Esophagus (tissue), 2 donors: ENCODE data around the gene SYNE4. TPM values are rescaled to one million over a fixed set of nuclear protein-coding genes. Genes with fewer than 3 reads are reported as not detected.

Source experiments
- H3K27ac ChIP-seq, 2 donors: one replicate each; pipeline ENCODE4 v1.5.1; 2013; ENCODE audit warnings: low read depth in 2 of 2, mild to moderate bottlenecking in 2 of 2, inconsistent platforms in 1 of 2, low read length in 1 of 2, moderate library complexity in 1 of 2
- H3K27me3 ChIP-seq, 2 donors: one replicate each; pipeline ENCODE4 v1.6.1; 2013; ENCODE audit warnings: low read length in 2 of 2, control low read depth in 1 of 2, mild to moderate bottlenecking in 1 of 2; ENCODE audit not compliant: insufficient read depth in 2 of 2, control insufficient read depth in 1 of 2
- H3K36me3 ChIP-seq, 2 donors: one replicate each; pipeline ENCODE4 v1.6.1; 2013; ENCODE audit warnings: low read length in 1 of 2; ENCODE audit not compliant: control insufficient read depth in 2 of 2, insufficient read depth in 2 of 2
- H3K4me1 ChIP-seq, 2 donors: one replicate each; pipeline ENCODE4 v1.6.1; 2013; ENCODE audit warnings: low read length in 1 of 2; ENCODE audit not compliant: control insufficient read depth in 2 of 2, insufficient read depth in 2 of 2
- H3K4me3 ChIP-seq, 2 donors: one replicate each; pipeline ENCODE4 v1.5.1; 2013; ENCODE audit warnings: low read length in 2 of 2, mild to moderate bottlenecking in 2 of 2, low read depth in 1 of 2, moderate library complexity in 1 of 2
- H3K9me3 ChIP-seq, 2 donors: one replicate each; pipeline ENCODE4 v1.6.1; 2013; ENCODE audit warnings: mild to moderate bottlenecking in 2 of 2, low read depth in 1 of 2, low read length in 1 of 2, moderate library complexity in 1 of 2; ENCODE audit not compliant: control insufficient read depth in 2 of 2, insufficient read depth in 1 of 2
- WGBS, 2 donors: extraction: QIAGEN DNeasy Blood & Tissue Kit; methylation state at CpG; one replicate each; pipeline ENCODE4 v1.1.7; 2013; 5-methylcytosine and 5-hydroxymethylcytosine counted together
- polyA plus RNA-seq, 2 donors: library from polyadenylated mRNA; stranded (reverse); fragments of 200-250 nt; gene quantifications; one replicate each; pipeline ENCODE4 v1.2.3, GENCODE V29; 2013
- donor health status: healthy with polysubstance abuse.
- donor health status: Bipolar disorder and iron deficiency.

The SYNE4 gene
- polyA plus RNA-seq, 2 donors = 0.87 to 2.7 TPM

DNA sequence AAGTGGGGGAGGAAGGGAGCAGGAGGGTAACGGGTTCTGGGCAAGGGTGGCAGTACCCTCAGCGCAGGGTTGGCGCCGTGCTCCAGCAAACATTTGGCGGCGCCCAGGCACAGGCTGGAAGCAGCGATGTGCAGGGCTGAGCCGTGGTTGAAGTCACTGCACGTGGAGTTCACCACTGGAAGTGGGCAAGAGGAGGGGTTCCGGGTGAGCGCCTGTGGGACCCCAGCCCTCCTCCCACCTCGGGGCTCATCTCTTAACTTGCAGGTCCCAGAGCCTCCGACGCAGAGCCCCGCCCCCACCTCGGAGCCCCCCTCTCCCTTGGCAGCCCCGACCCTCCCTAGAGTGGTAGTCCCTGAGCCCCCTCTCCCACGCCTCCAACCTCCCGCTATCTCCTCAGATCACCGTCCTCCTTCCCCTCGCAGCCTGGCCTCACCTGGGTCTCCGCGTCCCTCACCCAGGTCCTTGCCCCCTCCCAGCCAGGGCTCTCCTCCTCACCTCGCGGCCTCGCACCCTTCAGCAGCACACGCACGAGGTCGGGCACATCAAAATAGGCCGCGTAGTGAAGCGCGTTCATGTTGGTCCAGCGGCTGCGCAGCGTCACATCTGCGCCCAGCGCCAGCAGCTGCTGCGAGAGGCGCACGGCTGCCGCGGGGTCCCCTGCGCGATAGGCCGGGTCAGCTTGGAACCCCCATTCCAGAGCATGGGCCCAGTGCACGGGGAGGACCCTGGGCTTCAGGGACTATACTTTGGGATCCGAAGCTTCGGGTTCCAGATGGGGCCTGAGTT is 17.7 kb upstream of the SYNE4 start:
- no peak overlapping the region for H3K4me3 ChIP-seq
- no peaks in the 10 kb centered on the region for H3K9me3 ChIP-seq
- no peaks in the 10 kb centered on the region for H3K27me3 ChIP-seq
- no peak overlapping the region for H3K27ac ChIP-seq
- 92 to 95% methylated on average over 39 to 49 of the region's 49 CpGs for WGBS, 2 donors
- no peaks in the 10 kb centered on the region for H3K4me1 ChIP-seq
- H3K36me3 ChIP-seq = peaks cover 3 to 15% of the 10 kb centered on the region in 2 donors

DNA sequence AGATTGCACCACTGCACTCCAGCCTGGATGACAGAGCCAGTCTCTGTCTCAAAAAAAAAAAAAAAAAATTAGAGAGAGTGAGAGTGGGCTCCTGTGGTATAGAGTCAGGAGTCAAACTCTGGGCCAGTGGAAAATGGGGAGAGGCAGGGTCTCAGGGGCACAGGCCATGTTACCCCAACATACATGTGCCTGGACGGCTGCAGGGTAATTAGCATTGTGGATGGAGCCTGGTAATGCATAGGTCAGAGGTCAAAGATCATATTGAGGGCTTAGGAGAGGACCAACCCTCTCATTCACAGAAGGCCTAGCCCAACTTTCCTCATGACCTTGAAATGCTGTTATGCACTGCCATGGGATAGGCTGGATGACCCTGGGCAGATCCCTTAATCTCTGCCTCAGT is 16.9 kb upstream of the SYNE4 start:
- no peak overlapping the region for H3K27ac ChIP-seq
- peaks cover 3 to 13% of the 10 kb centered on the region in 2 donors for H3K36me3 ChIP-seq
- no peaks in the 10 kb centered on the region for H3K9me3 ChIP-seq
- H3K27me3 ChIP-seq = no peaks in the 10 kb centered on the region
- no peaks in the 10 kb centered on the region for H3K4me1 ChIP-seq
- H3K4me3 ChIP-seq = no peak overlapping the region
- WGBS, 2 donors = 69 to 75% methylated on average over 1 of the region's 1 CpG

DNA sequence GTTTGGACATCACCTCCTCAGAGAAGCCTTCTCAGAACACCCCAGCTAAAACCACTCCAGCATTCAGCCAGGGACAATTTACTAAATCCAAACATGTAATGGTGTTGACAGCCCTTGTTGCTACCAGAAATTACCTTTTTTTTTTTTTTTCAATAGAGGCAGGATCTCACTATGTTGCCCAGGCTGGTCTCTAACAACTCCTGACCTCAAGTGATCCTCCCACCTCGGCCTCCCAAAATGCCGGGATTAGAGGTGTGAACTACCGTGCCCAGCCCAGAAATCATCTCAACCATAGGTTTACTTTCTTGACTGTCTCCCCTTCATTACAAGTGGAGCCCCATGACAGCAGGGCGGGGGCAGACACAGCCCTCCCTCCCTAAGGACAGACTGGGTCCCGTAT is 14.8 kb upstream of the SYNE4 start:
- WGBS, 2 donors = 94 to 95% methylated on average over 5 of the region's 5 CpGs
- peaks cover 3 to 16% of the 10 kb centered on the region in 2 donors for H3K36me3 ChIP-seq
- H3K4me3 ChIP-seq = no peak overlapping the region
- H3K27ac ChIP-seq = no peak overlapping the region
- H3K9me3 ChIP-seq = no peaks in the 10 kb centered on the region
- no peaks in the 10 kb centered on the region for H3K4me1 ChIP-seq
- no peaks in the 10 kb centered on the region for H3K27me3 ChIP-seq

DNA sequence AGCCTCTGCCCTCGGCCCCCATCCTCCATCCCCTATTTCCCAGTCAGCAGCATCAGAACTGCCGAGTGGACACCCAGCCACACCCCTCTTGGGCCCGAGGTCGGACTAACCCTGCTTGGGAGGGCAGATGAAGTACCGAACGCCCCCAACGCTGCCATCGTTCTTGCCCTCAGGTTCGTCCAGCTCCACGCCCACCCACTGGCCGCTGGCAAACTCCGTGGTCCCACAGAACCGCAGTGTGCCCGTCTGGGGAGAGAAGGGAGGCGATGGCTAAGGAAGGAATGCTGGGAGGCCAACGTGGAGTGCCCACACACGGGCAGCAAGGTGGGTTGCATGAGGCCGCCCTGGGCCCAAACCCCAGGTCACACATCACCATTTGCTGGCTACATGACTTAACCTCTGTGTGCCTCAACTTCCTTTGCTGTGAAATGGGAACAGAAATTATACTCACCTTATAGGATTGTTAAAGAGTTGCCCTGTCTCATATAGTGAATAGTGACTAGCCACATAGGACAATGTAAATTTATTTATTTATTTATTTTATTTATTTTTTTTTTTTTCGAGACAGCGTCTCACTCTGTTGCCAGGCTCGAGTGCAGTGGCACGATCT is 10.6 kb upstream of the SYNE4 start:
- peaks cover 0 to 5% of the 10 kb centered on the region in 2 donors for H3K4me1 ChIP-seq
- no peaks in the 10 kb centered on the region for H3K9me3 ChIP-seq
- no peak overlapping the region for H3K27ac ChIP-seq
- peaks cover 0 to 11% of the 10 kb centered on the region in 2 donors for H3K36me3 ChIP-seq
- no peaks in the 10 kb centered on the region for H3K27me3 ChIP-seq
- H3K4me3 ChIP-seq = no peak overlapping the region
- WGBS, 2 donors = 89 to 94% methylated on average over 22 of the region's 22 CpGs

DNA sequence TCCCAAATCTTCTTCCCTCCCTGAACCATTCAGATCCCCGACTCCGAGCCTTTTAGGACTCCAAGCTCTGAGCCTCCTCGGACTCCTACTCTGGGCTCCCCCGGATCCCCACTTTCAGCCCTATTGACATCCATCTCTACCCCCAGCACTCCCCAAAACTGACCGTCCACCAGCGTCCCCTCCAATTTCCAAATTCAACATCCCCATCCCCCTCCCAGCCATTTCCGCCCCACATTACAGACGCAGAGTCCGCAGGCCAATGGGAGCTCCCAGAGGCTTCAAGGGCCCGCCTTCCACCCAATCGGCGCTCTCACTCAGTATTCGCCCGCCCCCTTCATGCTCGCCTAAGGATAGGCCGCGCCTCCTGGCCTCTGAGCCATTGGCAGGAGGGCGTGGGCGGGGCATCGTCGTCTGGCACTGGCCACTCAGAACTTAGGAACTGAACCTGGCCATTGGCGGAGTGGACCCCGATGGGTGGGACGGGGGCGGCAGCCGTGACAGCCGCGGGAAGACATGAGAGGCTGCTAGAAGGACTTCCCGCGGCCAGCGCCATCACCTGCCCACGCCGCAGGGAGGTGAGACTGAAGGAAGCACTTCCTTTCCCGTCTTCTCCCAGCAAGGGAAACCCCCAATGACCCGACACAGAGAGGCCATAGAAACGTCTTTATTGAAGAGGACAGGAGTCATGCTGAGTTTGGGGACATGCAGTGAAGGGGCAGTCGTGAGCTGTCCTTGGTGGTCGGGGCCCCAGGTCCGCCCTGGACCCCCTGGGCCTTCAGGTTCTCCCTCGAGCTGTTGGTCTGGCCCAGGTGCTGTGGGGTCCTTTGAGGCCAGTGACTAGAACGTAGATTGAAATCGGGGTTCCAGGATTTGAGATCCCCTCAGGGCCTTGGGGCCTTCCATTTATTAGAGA is 5.7 kb upstream of the SYNE4 start, which contains the start of gene ALKBH6:
Gene ALKBH6, minus strand, starts transcription at position 202 of the 913 bp plus-strand sequence. CDS start 816 bp downstream, outside the sequence.
- Histone ChIP-seq H3K27ac (peak within 1 kb of the TSS; percentile 86 to 88), H3K36me3 (peaks cover 0 to 8% of the 10 kb centered on the region in 2 donors), H3K4me3 (peak within 1 kb of the TSS; percentile 72 to 79), H3K9me3 (no peaks in the 10 kb centered on the region), H3K27me3 (no peaks in the 10 kb centered on the region), H3K4me1 (peaks cover 6 to 19% of the 10 kb centered on the region in 2 donors)
- WGBS, 2 donors = 1 to 2% methylated on average over 42 of the region's 42 CpGs

DNA sequence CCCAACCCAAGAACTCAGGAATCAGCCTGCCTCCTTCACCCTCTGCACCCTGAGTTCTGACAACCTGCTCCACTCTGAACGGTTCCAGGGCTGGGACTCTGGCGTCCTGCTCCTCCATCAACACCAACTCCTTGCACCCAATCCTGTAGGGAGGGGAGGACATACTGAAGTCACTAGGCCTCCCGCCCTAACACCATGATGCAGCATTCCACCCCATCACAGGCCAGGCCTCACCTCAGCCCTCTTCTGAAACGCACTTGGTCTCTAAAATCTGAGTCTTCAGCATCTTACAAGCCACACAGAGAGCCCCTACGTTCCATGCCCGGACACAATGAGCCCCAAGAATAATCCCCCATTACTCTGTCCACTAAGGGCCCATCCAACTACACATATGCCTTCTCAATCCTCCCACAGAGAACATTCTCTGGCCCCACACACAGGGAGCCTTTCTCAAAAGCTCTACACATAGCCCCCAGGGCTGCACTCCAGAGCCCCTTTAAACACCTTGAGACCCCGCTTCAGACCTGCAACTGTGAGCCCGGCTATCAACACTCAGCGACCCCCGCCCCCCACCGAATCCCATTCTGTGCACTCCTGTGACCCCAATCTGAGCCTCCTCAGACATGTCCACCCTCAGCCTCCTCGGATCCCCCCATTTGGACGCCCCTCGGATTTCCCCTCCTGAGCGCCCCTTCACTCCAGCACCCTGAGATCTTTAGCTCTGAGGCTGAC is 4.8 kb upstream of the SYNE4 start:
- peak overlapping the region; percentile 86 to 88 for H3K27ac ChIP-seq
- H3K36me3 ChIP-seq = peaks cover 0 to 5% of the 10 kb centered on the region in 2 donors
- 27 to 30% methylated on average over 15 of the region's 15 CpGs for WGBS, 2 donors
- H3K9me3 ChIP-seq = no peaks in the 10 kb centered on the region
- peaks cover 9 to 23% of the 10 kb centered on the region in 2 donors for H3K4me1 ChIP-seq
- H3K4me3 ChIP-seq = peak overlapping the region; percentile 72 to 79
- H3K27me3 ChIP-seq = no peaks in the 10 kb centered on the region

DNA sequence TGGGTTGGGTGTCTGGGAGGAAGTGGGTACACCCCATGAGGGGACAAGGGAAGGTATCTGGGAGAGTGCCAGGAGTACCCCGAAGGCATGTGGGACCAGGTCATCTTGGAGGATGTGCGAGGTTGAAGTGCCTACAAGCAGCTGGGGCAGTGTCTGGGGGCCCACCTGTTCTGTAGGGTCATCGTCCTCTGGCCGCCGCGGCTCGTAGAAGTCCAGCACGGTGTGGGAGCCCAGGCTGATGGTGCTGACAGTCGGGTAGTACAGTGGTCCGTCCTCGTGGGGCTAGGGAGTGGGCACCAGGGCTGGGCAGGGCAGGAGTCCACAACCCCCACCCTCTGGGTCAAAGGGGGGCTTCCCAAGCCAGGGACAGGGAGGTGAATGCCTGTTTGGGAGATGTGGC is 1.8 kb upstream of the SYNE4 start:
- peaks cover 9 to 28% of the 10 kb centered on the region in 2 donors for H3K4me1 ChIP-seq
- no peak overlapping the region for H3K4me3 ChIP-seq
- H3K9me3 ChIP-seq = no peaks in the 10 kb centered on the region
- H3K27ac ChIP-seq = no peak overlapping the region
- no peaks in the 10 kb centered on the region for H3K27me3 ChIP-seq
- H3K36me3 ChIP-seq = no peaks in the 10 kb centered on the region
- WGBS, 2 donors = 93 to 94% methylated on average over 11 of the region's 11 CpGs

DNA sequence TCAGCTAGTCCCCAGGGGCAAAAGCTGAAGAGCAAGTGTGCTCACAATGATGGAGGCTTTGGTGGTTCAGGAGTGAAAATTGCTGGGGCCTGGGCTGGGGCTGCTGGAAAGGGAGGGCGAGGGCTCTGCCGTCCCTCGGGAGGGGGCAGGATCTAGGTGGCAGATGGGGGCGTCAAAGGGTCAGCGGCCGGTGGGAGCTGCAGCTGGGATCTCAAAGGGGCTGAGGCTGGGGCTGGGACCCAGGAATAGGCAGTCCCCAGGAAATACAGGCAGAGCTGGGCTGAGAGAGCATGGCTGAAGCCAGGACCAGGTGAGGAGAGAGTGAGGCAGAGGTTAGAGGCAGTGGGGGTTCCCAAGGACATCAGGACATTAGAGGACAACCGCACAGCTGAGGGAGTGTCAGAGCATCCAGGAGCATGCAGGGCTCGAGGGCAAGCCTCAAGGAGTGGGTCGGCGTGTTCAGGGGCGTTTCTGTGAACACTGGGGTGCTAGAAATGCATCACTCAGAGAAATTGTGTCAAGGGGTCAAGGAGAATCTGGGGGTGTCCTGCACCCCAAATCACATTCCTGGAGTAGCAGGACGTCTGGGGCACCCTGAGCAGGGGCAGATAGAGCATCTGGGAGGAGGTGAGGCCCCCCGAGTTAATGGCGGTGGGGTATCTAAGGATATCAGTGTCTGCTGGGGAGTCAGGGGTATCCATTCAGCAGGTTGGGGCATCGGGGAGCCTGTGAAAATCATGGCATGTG is 1.2 kb upstream of the SYNE4 start:
- H3K36me3 ChIP-seq = no peaks in the 10 kb centered on the region
- peak overlapping the region; percentile 43 to 75 for H3K27ac ChIP-seq
- peaks cover 9 to 26% of the 10 kb centered on the region in 2 donors for H3K4me1 ChIP-seq
- H3K27me3 ChIP-seq = no peaks in the 10 kb centered on the region
- 50 to 52% methylated on average over 15 of the region's 15 CpGs for WGBS, 2 donors
- peak overlapping the region; percentile 36 to 54 for H3K4me3 ChIP-seq
- no peaks in the 10 kb centered on the region for H3K9me3 ChIP-seq
